NCI-H1436 (cell line): Measurements from ENCODE around the gene SFRP5.

Experiments used
- DNase-seq: peaks from one replicate; lab custom pipeline; 2025; lab: John Stamatoyannopoulos, UW

Gene SFRP5, protein sequence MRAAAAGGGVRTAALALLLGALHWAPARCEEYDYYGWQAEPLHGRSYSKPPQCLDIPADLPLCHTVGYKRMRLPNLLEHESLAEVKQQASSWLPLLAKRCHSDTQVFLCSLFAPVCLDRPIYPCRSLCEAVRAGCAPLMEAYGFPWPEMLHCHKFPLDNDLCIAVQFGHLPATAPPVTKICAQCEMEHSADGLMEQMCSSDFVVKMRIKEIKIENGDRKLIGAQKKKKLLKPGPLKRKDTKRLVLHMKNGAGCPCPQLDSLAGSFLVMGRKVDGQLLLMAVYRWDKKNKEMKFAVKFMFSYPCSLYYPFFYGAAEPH

DNA sequence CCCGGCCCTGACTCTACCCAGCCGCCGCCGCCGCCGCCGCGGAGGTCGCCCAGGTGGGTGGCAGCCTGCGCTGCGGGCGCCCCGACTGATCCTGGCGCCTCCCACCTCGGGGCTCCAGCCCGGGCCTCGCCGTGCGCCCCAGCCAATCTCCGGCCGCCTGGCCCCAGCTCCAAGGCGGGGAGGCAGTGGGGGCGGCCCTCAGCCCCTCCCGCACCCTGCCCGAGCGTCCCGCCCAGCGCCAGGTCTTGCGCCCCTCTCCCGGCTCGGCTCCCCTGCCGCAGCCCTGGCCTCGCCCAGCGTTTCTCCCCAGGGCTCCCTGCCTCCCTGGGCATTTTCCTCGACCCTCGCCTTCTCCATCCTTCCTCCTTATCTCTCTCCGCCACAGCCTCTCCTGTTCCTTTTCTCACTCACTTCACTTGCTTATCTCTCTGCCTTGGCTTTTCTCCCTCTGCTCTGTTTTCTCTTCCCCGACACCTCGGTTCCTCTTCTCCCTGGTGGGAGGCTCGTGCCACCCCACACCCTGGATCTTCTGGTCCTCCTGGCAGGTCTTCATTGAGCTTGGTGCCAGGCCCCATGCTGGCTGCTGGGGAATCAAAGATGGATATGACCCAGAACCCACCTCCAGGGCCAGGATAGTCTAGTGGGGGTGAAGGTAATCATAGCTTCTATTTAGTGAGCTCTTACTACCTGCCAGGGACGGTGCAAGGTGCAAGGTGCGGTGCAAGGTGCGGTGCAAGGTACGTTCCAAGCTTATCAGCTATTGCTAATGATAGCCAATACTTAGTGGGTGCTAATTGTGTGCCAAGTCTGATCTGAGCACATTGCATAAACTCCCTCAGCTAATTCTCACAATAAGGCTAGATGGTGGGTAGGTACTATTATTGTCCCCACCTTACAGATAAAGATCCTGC lies at the start of gene SFRP5:
Gene SFRP5 (minus strand): TSS at position 87 of the 911 bp plus-strand sequence. CDS start 166 bp downstream, outside the sequence.
- no peak for DNase-seq

DNA sequence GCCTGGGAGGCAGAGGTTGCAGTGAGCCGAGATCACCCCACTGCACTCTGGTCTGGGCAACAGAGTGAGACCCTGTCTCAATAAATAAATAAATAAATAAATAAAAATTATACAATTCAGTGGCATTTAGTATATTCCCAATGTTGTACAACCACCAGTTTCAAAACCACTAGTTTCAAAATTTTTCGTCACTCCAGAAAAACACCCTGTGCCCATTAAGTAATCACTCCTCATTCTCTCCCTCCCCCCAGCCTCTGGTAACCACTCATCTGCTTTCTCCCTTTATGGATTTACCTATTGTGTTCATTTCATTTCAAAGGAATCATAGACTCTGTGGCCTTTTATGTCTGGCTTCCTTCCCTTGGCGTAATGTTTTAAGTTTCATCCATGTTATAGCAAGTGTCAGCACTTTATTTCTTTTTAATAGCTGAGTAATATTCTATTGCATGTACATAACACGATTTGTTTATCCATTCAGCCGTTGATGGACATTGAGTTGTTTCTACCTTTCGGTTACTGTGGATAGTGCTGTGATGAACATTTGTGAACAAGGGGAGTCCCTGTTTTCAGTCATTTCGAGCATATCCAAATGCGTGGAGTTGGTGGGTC lies 48.4 kb upstream of the SFRP5 start:
- DNase-seq, result no peak

- no peak for DNase-seq
Observed at GRCh38 chr10:97818572-97818971, 46.8 kb upstream of the SFRP5 start.

GRCh38 chr10:97816609-97817008 lies 44.8 kb upstream of the SFRP5 start:
- no peak for DNase-seq

GRCh38 chr10:97814996-97815395 lies 43.2 kb upstream of the SFRP5 start:
- no peak for DNase-seq

DNA sequence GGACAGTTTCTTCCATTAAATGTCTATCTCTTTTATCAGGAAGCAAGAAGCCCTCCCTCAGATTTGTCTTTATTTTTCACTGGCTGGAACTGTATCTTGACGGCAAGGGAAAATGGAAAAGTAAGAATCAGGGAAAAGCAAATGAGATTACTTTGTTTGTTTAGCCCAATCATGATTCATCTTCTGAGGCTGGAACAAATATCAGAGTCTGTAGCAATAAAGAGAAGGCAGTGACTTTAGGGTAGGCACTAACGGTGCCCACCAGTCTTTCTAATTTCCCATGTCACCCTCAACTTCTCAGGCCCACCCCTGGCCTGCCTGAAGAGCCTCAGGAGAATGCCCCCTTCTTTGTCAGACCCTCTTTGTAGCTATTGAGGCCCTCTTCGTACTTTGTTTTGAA lies 41.5 kb upstream of the SFRP5 start:
- DNase-seq, result no peak

DNA sequence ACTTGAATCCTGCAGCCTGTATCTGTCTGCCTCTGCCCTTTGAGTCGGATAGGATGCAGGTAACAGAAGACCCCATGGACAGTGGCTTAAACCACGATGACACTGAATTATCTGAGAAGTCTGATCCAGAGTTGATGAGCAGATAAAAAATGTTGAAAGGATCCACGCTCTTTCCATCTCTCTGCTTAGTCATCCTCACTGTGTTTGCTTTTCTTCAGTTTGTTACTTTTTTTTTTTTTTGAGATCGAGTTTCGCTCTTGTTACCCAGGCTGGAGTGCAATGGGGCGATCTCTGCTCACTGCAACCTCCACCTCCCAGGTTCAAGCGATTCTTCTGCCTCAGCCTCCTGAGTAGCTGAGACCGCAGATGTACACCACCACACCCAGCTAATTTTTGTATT lies 40.9 kb upstream of the SFRP5 start:
- DNase-seq, result no peak

DNA sequence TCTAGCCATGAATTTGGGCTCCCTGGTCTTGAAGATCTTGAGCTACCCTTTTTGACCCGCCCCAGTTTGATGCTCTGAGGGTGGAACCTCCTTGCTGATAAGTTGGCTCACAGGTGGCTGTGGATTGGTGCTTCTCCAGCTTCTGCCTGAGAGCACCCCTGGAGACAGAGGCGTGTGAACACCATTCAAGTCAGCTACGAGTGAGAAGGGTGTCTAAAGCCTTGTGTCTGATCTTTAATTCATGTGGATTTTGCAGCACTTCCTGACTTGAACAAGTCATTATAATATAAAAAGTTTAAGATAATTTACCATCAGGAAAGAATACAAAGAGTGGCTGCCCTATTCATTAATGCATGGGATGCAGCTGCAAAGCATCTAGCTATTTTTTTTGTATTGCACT lies 40.2 kb upstream of the SFRP5 start:
- DNase-seq, result no peak

DNA sequence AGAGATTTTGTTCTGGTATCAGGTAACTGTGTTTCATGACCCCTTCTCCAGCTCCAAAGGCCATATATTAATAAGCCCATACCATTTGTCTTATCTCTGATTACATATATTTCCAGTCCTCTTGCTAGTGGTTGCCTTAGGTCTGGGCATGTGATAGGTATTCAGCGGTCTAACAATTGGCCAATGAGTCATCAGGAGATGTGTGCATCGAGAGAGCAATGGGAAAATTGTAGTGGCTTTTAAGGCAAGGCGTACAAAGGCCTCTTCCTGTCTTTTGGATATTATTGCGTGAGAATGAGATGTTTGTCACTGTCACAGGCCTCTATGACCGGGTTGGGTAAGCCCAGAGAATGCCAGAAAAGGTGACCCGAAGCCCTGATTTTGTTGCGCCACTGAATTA lies 38.6 kb upstream of the SFRP5 start:
- DNase-seq, result no peak

- DNase-seq, result no peak
Observed at GRCh38 chr10:97805949-97806348, 34.1 kb upstream of the SFRP5 start.

DNA sequence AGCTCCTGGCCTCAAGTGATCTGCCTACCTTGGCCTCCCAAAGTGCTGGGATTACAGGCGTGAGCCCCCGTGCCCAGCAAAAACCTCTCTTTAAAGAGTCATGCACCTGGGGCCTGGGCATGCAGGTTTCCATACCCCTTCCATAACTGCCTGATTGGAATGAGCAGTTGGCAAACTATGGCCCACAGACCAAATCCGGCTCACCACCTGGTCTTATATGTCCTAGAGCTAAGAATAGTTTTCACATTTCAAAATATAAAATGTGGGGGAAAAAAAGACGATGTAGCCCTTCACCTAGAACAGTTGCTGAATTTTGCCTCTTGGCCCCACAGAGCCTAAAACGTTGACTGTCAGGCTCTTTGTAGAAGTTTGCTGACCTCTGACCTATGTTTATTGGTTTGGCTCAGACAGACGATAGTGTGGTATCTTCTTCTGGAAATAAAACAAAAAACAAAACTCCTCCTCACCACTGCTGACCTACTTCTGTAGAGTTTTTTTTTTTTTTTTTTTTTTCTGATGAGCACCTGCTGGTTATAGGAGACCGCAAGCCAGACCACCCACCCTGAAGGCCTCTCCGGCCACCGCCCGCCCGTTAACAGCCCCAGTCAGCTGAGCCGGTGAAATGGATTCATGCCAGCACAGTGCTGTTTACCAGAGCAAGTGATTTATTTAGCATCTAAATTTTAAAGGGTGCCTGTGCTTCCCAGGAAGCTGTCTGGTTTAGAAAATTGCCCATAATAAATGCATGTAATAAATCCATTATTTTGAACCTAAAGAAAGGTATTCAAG lies 33.5 kb upstream of the SFRP5 start:
- DNase-seq, result no peak

- no peak for DNase-seq
Observed at GRCh38 chr10:97801422-97801821, 29.6 kb upstream of the SFRP5 start.

DNA sequence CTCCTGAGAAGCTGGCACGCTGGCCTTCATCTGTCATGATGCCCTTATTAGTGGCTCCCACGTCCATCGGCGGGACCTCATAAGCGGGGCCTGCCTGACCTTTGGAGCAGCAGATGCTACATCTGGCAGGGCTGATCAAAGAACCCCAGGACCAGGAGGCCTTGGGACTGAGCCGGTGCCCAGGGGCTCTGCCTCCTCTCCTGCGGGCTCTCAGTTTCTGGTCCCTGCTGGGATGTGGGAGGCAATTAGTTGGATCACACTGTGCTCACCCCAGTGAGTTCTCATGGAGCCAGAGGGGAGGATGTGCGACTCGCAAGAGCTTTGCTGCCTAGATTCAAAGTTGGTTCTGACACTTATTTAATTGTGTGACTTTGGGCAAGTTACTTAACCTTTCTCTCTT lies 28.7 kb upstream of the SFRP5 start:
- DNase-seq, result no peak

GRCh38 chr10:97798958-97799610 lies 27.3 kb upstream of the SFRP5 start:
- DNase-seq, result no peak

DNA sequence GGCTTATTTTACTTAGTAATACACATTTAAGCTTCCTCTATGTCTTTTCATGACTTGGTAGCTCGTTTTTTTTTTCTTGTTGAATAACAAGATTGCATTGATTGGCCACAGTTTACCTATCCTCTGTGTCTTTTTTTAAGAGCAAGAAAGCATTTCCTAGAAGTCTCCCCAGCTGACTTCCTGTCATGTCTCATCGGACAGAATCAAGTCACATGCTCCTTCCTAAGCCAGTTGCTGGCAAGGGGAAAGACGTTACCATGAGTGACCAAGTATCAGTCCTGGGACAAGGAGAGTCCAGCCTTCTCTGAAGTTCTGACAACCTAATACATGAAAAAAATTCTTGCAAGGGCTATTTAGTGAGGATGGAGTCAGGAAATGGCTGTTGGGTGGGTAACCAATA lies 24.9 kb upstream of the SFRP5 start:
- DNase-seq, result no peak

- no peak for DNase-seq
Observed at GRCh38 chr10:97795886-97796285, 24.1 kb upstream of the SFRP5 start.

DNA sequence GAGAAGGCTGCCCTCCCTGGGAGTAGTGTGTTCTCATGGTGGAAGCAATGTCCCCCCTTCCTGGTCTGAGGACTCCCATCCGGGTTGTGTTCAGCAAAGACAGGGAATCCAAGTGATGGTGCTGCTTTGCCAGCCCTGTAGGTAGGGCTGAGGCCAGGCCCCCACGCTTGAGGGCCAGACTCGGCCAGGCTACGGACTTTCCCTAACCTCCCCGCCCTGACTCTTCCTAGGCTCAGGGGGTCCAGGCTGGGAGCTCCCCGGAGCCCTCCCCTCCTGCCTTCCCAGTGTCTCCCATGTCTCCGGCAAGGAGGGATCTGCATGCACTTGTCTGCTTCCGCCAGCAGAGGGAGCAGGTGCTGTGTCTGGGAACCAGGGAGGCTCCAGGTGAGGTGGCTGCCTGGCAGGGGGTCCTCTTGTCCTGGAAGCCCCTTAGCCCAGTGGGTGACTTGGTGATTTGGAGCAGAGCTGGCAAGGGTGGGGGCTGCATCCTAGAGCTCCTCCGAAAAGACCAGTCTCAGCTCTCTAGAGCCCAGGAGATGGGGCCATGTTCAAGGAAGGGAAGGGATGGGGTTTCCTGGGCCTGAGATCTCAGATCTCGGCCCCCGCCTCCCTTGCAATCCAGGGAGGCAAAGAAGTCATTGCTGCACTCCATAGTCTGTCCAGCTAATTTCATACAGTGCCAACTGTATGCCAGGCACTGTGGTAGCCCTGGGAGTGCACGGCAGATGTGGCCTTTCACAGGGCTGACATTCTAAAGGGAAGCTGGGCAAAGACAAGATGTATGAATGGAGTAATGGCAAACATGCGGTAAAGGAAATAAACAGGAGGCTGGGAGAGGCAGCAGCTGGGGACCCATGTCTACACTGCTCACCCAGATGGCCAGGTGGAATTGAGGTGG lies 20.3 kb upstream of the SFRP5 start:
- peak; percentile 32 for DNase-seq

DNA sequence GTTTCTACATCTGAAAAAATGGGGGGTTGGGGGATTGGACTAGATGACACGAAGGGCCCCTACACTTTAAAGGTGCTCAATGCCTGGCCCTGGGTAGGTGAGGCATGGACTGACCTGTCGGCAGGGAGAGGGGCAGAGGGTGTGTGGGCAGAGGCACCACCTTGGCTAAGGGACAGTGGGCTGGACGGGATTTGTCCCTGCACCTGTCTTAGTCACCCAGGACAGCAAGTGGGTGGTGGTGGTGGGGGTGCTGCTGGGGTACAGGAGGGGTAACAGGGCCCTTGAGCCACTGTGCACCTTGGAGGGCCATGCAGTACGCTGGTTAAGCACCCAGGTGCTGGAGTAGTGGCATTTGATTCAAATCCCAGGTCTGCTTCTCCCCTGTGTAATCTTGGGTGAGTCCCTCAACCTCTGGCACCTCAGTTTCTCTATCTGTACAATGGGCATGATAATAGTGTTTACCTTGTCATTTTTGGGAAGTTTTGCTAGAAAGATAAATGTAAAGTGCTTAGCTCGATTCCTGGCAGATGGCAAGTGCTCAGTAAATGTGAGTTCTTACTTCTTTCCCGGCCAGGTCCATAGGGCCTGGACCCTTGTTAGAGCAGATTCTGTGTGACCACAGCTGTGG lies 18.1 kb upstream of the SFRP5 start:
- no peak for DNase-seq

DNA sequence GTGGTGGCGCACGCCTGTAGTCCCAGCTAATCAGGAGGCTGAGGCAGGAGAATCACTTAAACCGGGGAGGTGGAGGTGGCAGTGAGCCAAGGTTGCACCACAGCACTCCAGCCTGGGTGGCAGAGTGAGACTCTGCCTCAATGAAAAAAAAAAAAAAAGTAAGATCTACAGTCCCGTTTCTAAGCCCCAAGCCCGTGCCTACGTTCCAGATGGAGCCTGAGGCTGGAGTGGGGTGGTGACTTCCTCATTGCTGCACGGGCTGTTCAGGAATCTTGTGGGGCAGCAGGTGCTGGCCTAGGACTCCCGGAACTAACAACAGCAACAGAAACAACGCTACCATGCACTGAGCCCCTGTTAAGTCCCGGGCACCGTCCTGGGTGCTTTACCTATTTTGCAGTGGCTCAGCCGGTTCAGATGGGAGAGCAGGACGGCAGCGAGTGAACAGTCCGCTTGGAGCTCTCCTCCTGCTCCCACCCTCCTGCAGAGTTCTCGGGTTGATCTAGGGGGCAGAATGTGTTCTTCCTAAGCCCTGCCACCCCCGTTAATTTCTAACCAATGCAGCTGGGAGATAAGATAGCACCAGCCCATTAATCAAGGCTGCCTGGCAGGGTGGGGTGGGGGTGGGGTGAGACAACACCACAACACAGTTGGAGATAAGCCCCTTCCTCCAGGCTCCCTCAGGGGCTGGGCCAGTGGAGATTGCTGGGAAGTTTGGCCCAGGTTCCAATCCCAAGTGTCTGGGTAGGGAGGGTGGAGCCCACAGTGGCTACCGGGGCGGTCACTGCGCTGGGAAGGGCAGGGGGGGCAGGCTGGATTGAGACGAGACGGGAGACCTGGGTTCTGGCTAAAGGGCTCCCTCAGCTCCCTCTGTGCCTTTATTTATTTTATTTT lies 17.0 kb upstream of the SFRP5 start:
- DNase-seq, result no peak
